H1 (cell line): ENCODE results near the gene ARL11. TPM values are rescaled to one million over a fixed set of nuclear protein-coding genes. Genes with fewer than 3 reads are reported as not detected.

Experiments
- CTCF ChIA-PET: fragments of 300-600 bp; sonication (Branson Sonifier 250); formaldehyde crosslinking; loops from one replicate; lab custom pipeline; 2021; ENCODE audit not compliant: partially characterized antibody; lab: Charles Lee
- POLR2A ChIA-PET: fragments of 300-600 bp; sonication (Branson Sonifier 250); formaldehyde crosslinking; loops from one replicate; lab custom pipeline; 2021; ENCODE audit warnings: inconsistent platforms; ENCODE audit not compliant: partially characterized antibody; lab: Charles Lee
- DNase-seq, 2 experiments: peaks; one replicate each; pipeline versions ENCODE4 v3.0.0 to v3.0.0-alpha.2; 2010 to 2022; ENCODE audit warnings: low spot score in 2 of 2, low read depth in 1 of 2, mixed read lengths in 1 of 2
- FAIRE-seq: peaks from 2 replicates; lab custom pipeline; 2011; peaks lifted over from hg19 to GRCh38; lab: Jason Lieb, UNC
- H2AFZ ChIP-seq: 2 replicates; pipeline ENCODE4 v1.8.1; 2012; ENCODE audit warnings: low read length, inconsistent platforms
- H2AK5ac ChIP-seq: 2 replicates; pipeline ENCODE4 v1.6.1; 2013; ENCODE audit warnings: low read depth, low read length
- H2BK120ac ChIP-seq: replicated peaks from 2 replicates; pipeline ENCODE3; 2013; ENCODE audit warnings: low read depth, low read length, inconsistent platforms
- H2BK12ac ChIP-seq: 2 replicates; pipeline ENCODE4 v1.6.1; 2013; ENCODE audit warnings: low read depth, low read length
- H2BK15ac ChIP-seq: 2 replicates; pipeline ENCODE4 v1.6.1; 2013; ENCODE audit warnings: low read length
- H2BK20ac ChIP-seq: 2 replicates; pipeline ENCODE4 v1.6.1; 2013; ENCODE audit warnings: low read length
- H2BK5ac ChIP-seq: 2 replicates; pipeline ENCODE4 v1.6.1; 2013; ENCODE audit warnings: low read depth, low read length
- H3K14ac ChIP-seq: 2 replicates; pipeline ENCODE4 v1.6.1; 2013; ENCODE audit warnings: inconsistent platforms; ENCODE audit not compliant: insufficient read length
- H3K18ac ChIP-seq: 2 replicates; pipeline ENCODE4 v1.6.1; 2013; ENCODE audit warnings: low read length; ENCODE audit errors: extremely low read depth
- H3K23ac ChIP-seq: 2 replicates; pipeline ENCODE4 v1.6.1; 2013; ENCODE audit warnings: inconsistent platforms; ENCODE audit not compliant: insufficient read length
- H3K23me2 ChIP-seq: 2 replicates; pipeline ENCODE4 v1.6.1; 2013; ENCODE audit warnings: low read depth, low read length
- H3K27ac ChIP-seq: 2 replicates; pipeline ENCODE4 v1.6.1; 2011; ENCODE audit warnings: low read depth, low read length, inconsistent platforms
- H3K27me3 ChIP-seq, 4 experiments: replicated peaks in 1 of 4; 1 replicate in 1 of 4; 2 replicates in 3 of 4; pipeline versions ENCODE4 v1.6.1 to v1.8.1; 2011 to 2013; ENCODE audit warnings: low read length in 3 of 4, mild to moderate bottlenecking in 3 of 4, inconsistent platforms in 2 of 4, mixed read lengths in 2 of 4, moderate library complexity in 1 of 4; ENCODE audit not compliant: control insufficient read depth in 3 of 4, insufficient read depth in 3 of 4; ENCODE audit errors: extremely low read depth in 1 of 4
- H3K36me3 ChIP-seq, 4 experiments: 2 replicates each; pipeline versions ENCODE4 v1.6.1 to v1.8.1; 2011 to 2013; ENCODE audit warnings: mild to moderate bottlenecking in 4 of 4, low read length in 3 of 4, moderate library complexity in 2 of 4, control low read depth in 1 of 4, inconsistent platforms in 1 of 4; ENCODE audit not compliant: insufficient read depth in 4 of 4, control insufficient read depth in 2 of 4
- H3K4ac ChIP-seq: replicated peaks from 2 replicates; pipeline ENCODE3; 2013; ENCODE audit warnings: low read length, low read depth, mixed read lengths, inconsistent platforms; ENCODE audit not compliant: insufficient read length
- H3K4me1 ChIP-seq, 4 experiments: replicated peaks in 1 of 4; 1 replicate in 1 of 4; 2 replicates in 3 of 4; pipeline versions ENCODE4 v1.6.1 to v1.8.1; 2011 to 2013; ENCODE audit warnings: low read length in 3 of 4, inconsistent platforms in 2 of 4, mixed read lengths in 1 of 4; ENCODE audit not compliant: insufficient read depth in 4 of 4, control insufficient read depth in 3 of 4
- H3K4me2 ChIP-seq, 2 experiments: 2 replicates each; pipeline versions ENCODE4 v1.6.1 to v1.8.1; 2011 to 2013; ENCODE audit warnings: low read depth in 2 of 2, low read length in 2 of 2, control low read depth in 1 of 2, inconsistent platforms in 1 of 2, mild to moderate bottlenecking in 1 of 2; ENCODE audit not compliant: insufficient read depth in 1 of 2
- H3K4me3 ChIP-seq, 4 experiments: fragments of 200-600, 300-600 bp in 1 of 4; sonication (generic), shearing (Covaris generic), sonication (Bioruptor Twin) in 1 of 4; 2 replicates each; pipeline versions ENCODE4 v1.5.1 to v1.8.1; 2011 to 2016; ENCODE audit warnings: low read length in 4 of 4, low read depth in 3 of 4, control low read depth in 2 of 4, inconsistent platforms in 2 of 4, mild to moderate bottlenecking in 2 of 4, mixed read lengths in 1 of 4, moderate library complexity in 1 of 4; ENCODE audit not compliant: insufficient read depth in 2 of 4; ENCODE audit errors: extremely low read depth in 1 of 4
- H3K56ac ChIP-seq: replicated peaks from 2 replicates; pipeline ENCODE3; 2013; ENCODE audit warnings: low read depth, mild to moderate bottlenecking, mixed read lengths, low read length, inconsistent platforms; ENCODE audit not compliant: insufficient read length
- H3K79me1 ChIP-seq: 2 replicates; pipeline ENCODE4 v1.6.1; 2013; ENCODE audit warnings: low read depth, low read length, control low read depth
- H3K79me2 ChIP-seq, 2 experiments: 2 replicates each; pipeline versions ENCODE4 v1.6.1 to v1.8.1; 2012 to 2013; ENCODE audit warnings: low read length in 2 of 2, mild to moderate bottlenecking in 2 of 2, inconsistent platforms in 1 of 2; ENCODE audit not compliant: insufficient read depth in 2 of 2, control insufficient read depth in 1 of 2
- H3K9ac ChIP-seq, 4 experiments: replicated peaks in 1 of 4; 1 replicate in 1 of 4; 2 replicates in 3 of 4; pipeline versions ENCODE4 v1.6.1 to v1.8.1; 2011 to 2013; ENCODE audit warnings: low read depth in 3 of 4, low read length in 3 of 4, control low read depth in 2 of 4, mild to moderate bottlenecking in 2 of 4, moderate library complexity in 2 of 4, inconsistent platforms in 1 of 4; ENCODE audit errors: extremely low read depth in 1 of 4
- H3K9me3 ChIP-seq, 2 experiments: 2 replicates each; pipeline versions ENCODE4 v1.6.1 to v1.8.1; 2012 to 2013; ENCODE audit warnings: mild to moderate bottlenecking in 2 of 2, moderate library complexity in 2 of 2, control low read depth in 1 of 2, inconsistent platforms in 1 of 2, low read depth in 1 of 2, low read length in 1 of 2, mixed read lengths in 1 of 2; ENCODE audit not compliant: insufficient read depth in 2 of 2
- H4K20me1 ChIP-seq, 2 experiments: replicated peaks in 1 of 2; 2 replicates each; pipeline versions ENCODE3 to v1.8.1; 2011 to 2013; ENCODE audit warnings: inconsistent platforms in 2 of 2, low read length in 2 of 2, mild to moderate bottlenecking in 1 of 2; ENCODE audit not compliant: insufficient read depth in 2 of 2, control insufficient read depth in 1 of 2
- H4K5ac ChIP-seq: 2 replicates; pipeline ENCODE4 v1.6.1; 2013; ENCODE audit warnings: low read length, low read depth, mixed read lengths, inconsistent platforms; ENCODE audit not compliant: insufficient read length
- H4K8ac ChIP-seq: 2 replicates; pipeline ENCODE4 v1.8.0; 2013; ENCODE audit warnings: mild to moderate bottlenecking, moderate library complexity, low read length, inconsistent platforms; ENCODE audit not compliant: insufficient read depth; ENCODE audit errors: extremely low read depth
- H4K91ac ChIP-seq: replicated peaks from 2 replicates; pipeline ENCODE3; 2013; ENCODE audit warnings: low read length, mixed read lengths, inconsistent platforms; ENCODE audit not compliant: insufficient read length
- FOSL1 ChIP-seq: IDR thresholded peaks from 2 replicates; pipeline ENCODE4 v1.6.1; 2011; ENCODE audit warnings: mild to moderate bottlenecking, low read depth, low read length, moderate library complexity; ENCODE audit not compliant: insufficient read depth
- WGBS, 2 experiments: shearing (Covaris generic) in 1 of 2; methylation state at CpG; one replicate each; pipeline versions ENCODE4 v1.1.6 to v1.1.7; 2013 to 2015; ENCODE audit warnings: low lambda C conversion rate in 2 of 2, mixed read lengths in 2 of 2, inconsistent platforms in 1 of 2, low coverage in 1 of 2, missing lambda C conversion rate in 1 of 2; ENCODE audit not compliant: insufficient replicate concordance in 2 of 2, insufficient coverage in 1 of 2, insufficient read length in 1 of 2; ENCODE audit errors: extremely low coverage in 1 of 2, missing lambda C conversion rate in 1 of 2; 5-methylcytosine and 5-hydroxymethylcytosine counted together
- polyA plus RNA-seq, 7 experiments: library from polyadenylated mRNA; depleted of rRNA in 3 of 7; stranded (reverse) in 5 of 7; unstranded in 2 of 7; fragments of >200 nt in 5 of 7; fragments of 200-250 nt in 2 of 7; gene quantifications; 1 replicate in 5 of 7; 2 replicates in 1 of 7; 4 replicates in 1 of 7; pipeline versions ENCODE4 v1.2.1 to v1.2.3, GENCODE V29; 2011 to 2013; ENCODE audit warnings: missing spikeins in 2 of 7, mixed read lengths in 2 of 7
- total RNA-seq: library from RNA; stranded (reverse); fragmentation: NEBNext Ultra II Directional; extraction: Animal tissue kit (Norgen Biotek cat#: 25700); gene quantifications from 2 replicates; pipeline ENCODE4 v1.2.1, GENCODE V29; 2021

ARL11 gene
- total and polyA plus RNA-seq, 2 of the 8 experiments (the other 6 are each of a cell fraction or from before 2014, with no cell fraction given), result 0.45 to 0.52 TPM

GRCh38 chr13:49649963-49650312, 21.6 kb downstream of the ARL11 start:
- no peaks in the 10 kb centered on the region for H3K9me3 ChIP-seq
- no peaks in the 10 kb centered on the region for H3K36me3 ChIP-seq
- H4K91ac ChIP-seq, result no peak overlapping the region
- no peak overlapping the region for H3K4me2 ChIP-seq
- no peak overlapping the region for H2AFZ ChIP-seq
- WGBS, 2 experiments, result 77% methylated on average over 2 of the region's 2 CpGs; no CpG with 5 or more reads in 1 of the 2 experiments
- FAIRE-seq, result no peak
- ChIA-PET CTCF (interaction anchor here (0.6 to 1.4 kb wide), 6 partner anchors 20 to 286 kb away, joined by 3 to 4 read pairs (median 4); partner anchors contain the start of gene SPRYD7), POLR2A (no interaction called here)
- no peaks in the 10 kb centered on the region for H3K4me1 ChIP-seq
- no peak overlapping the region for H4K5ac ChIP-seq
- no peak overlapping the region for H3K23ac ChIP-seq
- no peaks in the 10 kb centered on the region for H3K23me2 ChIP-seq
- H3K79me2 ChIP-seq, result no peaks in the 10 kb centered on the region
- no peak overlapping the region for H3K56ac ChIP-seq
- H3K27ac ChIP-seq, result no peak overlapping the region
- no peak overlapping the region for H2BK12ac ChIP-seq
- H3K4ac ChIP-seq, result no peak overlapping the region
- H2BK5ac ChIP-seq, result no peak overlapping the region
- H3K79me1 ChIP-seq, result no peaks in the 10 kb centered on the region
- H4K8ac ChIP-seq, result no peak overlapping the region
- 0 out of 2 replicates have a peak overlapping the region, but pooled peaks have one; percentile 70 for H2AK5ac ChIP-seq
- no peak overlapping the region for H3K4me3 ChIP-seq
- H2BK20ac ChIP-seq, result no peak overlapping the region
- no peaks in the 10 kb centered on the region for H3K27me3 ChIP-seq
- H4K20me1 ChIP-seq, result no peaks in the 10 kb centered on the region
- H2BK15ac ChIP-seq, result no peak overlapping the region
- no peak overlapping the region for H2BK120ac ChIP-seq
- no peak overlapping the region for H3K18ac ChIP-seq
- no peak for DNase-seq
- H3K14ac ChIP-seq, result no peak overlapping the region
- H3K9ac ChIP-seq, result no peak overlapping the region
- TF ChIP-seq FOSL1, result no peak
